Activated T-helper 1 cell treated with Interleukin-2 at 50 U/mL for 16 hours (primary cell): ENCODE results near the gene PARN.
"Not testable (repeated sequence)": the region's sequence is repeated elsewhere in the genome, so short reads cannot be mapped to it uniquely, and the experiment has no call there.

Source experiments
- DNase-seq: peaks from one replicate; pipeline ENCODE4 v3.0.0-alpha.2; 2020; ENCODE audit warnings: low read depth

PARN gene

DNA sequence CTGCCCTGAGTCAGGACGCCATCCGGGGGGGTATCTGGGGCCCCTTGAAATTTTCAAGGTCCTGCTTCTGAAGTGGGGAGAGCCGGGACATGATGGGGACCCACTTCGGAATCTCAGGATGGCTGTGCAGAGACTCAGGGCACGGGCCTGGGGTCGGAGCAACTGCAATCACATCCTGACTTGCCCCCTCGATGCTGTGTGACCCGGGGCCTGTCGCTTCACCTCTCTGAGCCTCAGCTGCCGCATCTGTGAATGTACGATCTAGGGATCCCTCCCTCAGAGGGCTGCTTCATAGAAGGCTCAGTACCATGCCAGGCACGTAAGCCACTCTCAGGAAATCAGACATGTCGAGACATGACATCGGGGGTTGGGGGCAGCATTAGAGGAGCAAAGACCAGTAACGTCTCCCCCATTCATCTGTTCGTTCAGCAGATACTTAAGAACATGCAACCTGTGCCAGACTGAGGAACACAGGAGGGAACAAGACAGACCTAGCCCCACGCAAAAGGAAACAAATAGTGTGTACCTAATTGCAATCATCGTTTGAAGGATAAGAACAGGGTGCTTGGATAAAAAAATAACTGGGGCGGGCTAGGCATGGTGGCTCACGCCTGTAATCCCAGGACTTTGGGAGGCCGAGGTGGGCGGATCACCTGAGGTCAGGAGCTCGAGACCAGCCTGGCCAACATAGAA, 229.6 kb downstream of the PARN start:
- DNase-seq, result no peak

DNA sequence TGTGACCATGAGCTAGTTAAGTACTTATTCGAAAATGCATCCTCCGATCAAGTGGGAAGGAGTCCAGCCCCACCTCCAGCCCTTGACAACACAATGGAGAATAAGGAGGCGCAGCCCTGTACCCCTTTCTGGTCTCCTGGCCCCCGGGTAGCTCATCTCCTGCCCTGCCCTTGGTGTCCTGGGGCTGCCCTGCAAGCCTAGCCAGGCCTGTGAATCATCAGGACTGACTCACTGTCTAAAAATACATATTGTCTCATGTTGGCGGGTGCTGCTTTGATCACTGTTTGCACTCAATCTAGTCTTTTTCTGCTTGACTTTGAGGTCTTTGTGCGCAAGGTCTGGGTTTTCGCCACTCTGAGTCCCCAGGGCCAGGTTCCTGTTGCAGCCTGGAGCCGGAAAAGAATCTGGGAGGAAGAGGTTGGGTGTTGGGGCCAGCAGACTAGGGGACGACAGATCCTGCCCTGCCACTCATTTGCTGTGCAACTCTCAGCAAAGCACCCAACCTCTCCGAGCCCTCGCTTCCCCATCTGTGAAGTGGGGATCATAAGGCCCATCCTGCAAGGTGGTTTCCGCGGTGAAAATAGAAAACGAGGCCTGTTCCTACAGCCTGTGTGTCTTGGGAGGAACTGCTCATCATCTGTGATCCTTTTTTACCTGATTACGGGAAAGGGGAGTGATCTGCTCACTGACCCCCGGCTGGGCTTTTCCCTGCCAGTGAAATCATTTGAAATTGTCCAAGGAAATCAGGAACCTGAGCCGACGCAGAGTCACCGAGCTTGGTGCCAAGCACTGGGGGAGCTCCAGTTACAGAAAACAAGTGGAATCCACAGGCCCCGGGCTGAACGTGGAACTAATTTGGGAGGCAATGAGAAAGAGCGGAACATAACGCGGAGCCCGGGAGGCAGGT, 230.4 kb downstream of the PARN start:
- no peak for DNase-seq

DNA sequence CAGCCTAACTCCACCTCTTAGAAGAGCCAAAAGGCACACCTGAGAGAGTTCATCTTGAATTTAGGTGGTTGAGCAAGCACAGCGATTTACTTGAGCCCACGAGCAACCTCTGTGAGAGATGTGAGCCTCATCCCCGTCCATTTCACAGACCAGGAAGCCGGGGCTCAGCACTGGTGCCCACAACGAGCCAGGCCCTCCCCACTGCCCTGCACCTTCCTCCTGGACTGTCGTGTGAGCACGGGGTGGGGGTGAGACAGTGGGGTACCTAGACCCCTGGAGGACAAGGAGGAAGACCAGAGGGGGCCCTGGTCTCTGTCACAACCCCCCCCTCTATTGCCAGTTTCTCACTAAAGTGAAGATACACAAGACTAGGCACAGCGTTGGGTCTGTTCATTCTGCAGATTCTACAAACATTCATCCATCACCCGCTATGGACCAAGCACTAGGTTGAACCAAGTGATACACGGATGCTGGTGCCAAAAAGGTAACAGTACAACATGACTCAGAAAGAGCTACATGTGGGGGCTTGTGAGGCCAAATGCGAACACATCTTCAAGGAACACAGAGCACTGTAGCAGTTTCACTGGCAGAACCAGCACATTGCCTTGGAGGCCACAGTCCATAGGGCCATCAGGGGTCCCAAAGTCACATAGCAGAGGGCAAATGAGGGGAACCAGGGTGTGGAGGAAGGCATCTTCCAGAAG, 231.9 kb downstream of the PARN start:
- DNase-seq, result no peak

DNA sequence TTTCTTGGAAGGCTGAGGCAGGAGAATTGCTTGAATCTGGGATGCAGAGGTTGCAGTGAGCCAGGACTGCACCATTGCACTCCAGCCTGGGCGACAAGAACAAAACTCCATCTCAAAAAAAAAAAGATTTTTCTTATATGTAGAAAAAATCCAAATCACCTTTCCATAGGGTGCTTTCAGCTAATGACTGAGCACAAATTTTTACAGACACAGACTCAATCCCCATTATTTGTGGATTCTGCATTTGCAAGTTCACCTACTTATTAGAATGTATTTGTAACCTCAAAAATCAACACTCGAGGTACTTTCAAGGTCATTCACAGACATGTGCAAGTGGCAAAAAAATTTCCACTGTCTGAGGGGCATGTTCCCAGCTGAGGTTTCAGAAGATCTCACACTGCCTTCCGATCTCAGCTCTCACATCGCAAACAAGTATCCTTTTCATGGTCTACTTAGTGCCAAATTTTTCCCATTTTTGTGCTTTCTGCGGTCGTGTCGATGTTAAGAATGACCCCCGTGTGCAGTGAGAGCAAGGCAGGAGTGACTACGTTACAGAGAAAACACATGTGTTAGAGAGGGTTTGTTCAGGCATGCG, 234.3 kb downstream of the PARN start:
- DNase-seq, result not testable (repeated sequence)

DNA sequence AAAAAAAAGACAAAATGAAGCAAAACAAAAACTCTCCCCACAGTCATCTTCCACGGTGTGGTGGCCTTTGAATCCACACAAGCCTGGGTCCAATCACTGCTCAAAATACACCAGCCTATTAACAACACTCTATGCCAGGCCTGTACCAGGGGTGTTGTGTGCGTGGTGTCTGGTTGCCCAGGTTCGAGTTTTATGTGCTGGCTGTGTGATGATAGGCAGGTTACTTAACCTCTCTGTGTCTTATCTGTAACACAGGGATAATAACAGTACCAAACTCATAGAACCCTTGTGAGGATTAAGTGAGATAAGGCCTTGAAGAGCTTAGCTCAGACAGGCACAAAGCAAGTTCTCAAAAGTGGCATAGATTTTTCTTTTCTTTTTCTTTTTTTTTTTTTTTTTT, 235.2 kb downstream of the PARN start:
- no peak for DNase-seq

DNA sequence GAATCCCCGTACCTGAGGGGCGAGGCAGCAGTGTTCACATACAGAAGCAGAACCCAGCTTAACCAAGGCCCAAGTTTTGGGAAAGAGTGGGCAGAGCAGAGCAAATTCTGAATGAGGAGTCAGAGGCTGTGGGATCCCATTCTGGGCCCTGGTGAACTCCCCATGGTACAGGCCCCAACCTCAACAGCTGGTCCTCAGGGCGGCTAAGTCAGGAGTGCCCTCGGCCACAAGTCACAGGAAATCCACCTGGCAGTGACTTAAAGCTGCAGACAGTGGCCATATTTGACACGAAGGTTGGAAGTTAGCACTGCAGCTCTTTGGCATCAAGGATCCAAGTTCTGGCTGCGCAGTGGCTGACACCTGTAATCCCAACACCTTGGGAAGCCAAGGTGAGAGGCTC, 237.1 kb downstream of the PARN start:
- no peak for DNase-seq

DNA sequence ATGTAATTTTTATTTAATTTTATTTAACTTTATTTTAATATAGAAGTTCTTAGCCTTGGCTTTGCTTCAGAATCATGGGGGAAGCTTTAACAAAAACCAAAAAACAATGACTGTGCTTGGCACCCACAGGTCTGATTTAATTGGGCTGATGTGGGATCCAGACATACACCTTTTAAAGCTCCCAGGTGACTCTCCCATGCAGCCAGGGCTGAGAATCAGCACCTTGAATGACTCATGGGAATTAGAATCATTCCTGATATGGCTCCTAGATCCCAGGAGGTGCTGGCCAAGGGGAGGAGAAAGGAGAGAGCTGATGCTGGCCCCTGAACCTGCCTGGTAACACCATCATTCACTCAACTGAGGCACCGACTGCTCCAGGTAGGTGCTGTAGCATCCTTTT, 240.7 kb downstream of the PARN start:
- DNase-seq, result no peak

DNA sequence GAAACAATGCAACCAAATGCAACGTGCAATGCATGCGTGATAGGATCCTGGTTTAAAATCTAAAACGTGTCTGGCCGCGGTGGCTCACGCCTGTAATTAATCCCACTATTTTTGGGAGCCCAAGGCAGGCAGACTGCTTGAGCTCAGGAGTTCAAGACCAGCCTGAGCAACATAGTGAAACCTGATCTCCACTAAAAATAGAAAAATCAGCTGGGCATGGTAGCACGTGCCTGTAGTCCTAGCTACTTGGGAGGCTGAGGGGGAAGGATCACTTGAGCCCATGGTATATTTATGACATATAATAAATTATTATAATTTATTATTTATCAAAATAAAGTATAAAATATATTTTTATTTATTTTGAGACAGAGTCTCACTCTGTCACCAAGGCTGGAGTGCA, 241.8 kb downstream of the PARN start:
- no peak for DNase-seq

DNA sequence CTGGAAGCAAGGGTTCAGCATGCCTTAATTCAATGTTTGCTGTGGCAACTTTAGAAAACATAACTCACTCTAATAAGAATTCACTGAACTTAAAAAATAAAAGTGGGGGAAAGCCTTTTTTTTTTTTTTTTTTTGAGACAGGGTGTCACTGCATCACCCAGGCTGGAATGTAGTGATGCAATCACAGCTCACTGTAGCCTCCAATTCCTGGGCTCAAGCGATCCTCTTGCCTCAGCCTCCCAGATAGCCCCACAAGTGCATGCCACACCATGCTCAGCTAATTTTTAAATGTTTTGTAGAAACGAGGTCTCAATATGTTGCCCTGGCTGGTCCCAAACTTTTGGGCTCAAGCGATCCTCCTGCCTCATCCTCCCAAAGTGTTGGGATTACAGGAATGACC, 243.9 kb downstream of the PARN start:
- no peak for DNase-seq
